GM18870 (cell line): ENCODE measurements around the gene RGS1.

Experiments
- ATAC-seq: cut with Tn5 transposase; IDR thresholded peaks from one replicate; pipeline ENCODE4 v1.9.1; 2021; ENCODE audit warnings: moderate library complexity; ENCODE audit not compliant: unreplicated experiment

The RGS1 gene

GRCh38 chr1:192579010-192579738 is 3.6 kb downstream of the RGS1 start:
- peak; percentile 19 for ATAC-seq

- peak; percentile 27 for ATAC-seq
These were observed 4.9 kb downstream of the RGS1 start for GRCh38 chr1:192580351-192580962.

GRCh38 chr1:192581131-192581927 is 5.8 kb downstream of the RGS1 start:
- ATAC-seq: peak; percentile 6

GRCh38 chr1:192584866-192585265 is 9.3 kb downstream of the RGS1 start:
- no peak for ATAC-seq

- ATAC-seq: no peak
These were observed 12.1 kb downstream of the RGS1 start for GRCh38 chr1:192587386-192588266.

GRCh38 chr1:192588546-192588945 is 13.0 kb downstream of the RGS1 start:
- ATAC-seq: no peak

GRCh38 chr1:192589813-192590212 is 14.2 kb downstream of the RGS1 start:
- no peak for ATAC-seq

GRCh38 chr1:192592517-192592916 is 16.9 kb downstream of the RGS1 start:
- no peak for ATAC-seq

GRCh38 chr1:192592981-192593708 is 17.6 kb downstream of the RGS1 start:
- ATAC-seq: no peak

- ATAC-seq: no peak
These were observed 19.7 kb downstream of the RGS1 start for GRCh38 chr1:192595299-192595698.

GRCh38 chr1:192598589-192598988 is 23.0 kb downstream of the RGS1 start:
- ATAC-seq: no peak

- ATAC-seq: no peak
These were observed 24.7 kb downstream of the RGS1 start for GRCh38 chr1:192600275-192600674.

GRCh38 chr1:192601143-192601542 is 25.6 kb downstream of the RGS1 start:
- ATAC-seq: peak; percentile 55

- peak; percentile 38 for ATAC-seq
These were observed 26.0 kb downstream of the RGS1 start for GRCh38 chr1:192601567-192601966.

- ATAC-seq: no peak
These were observed 27.2 kb downstream of the RGS1 start for GRCh38 chr1:192602757-192603156.

- ATAC-seq: no peak
These were observed 27.7 kb downstream of the RGS1 start for GRCh38 chr1:192603218-192603787.

- peak; percentile 29 for ATAC-seq
These were observed 29.5 kb downstream of the RGS1 start for GRCh38 chr1:192604979-192605620.

GRCh38 chr1:192608671-192609070 is 33.1 kb downstream of the RGS1 start:
- no peak for ATAC-seq
